HUES6 (cell line): ENCODE results near the gene PACS2.
"Not testable (repeated sequence)": the region's sequence is repeated elsewhere in the genome, so short reads cannot be mapped to it uniquely, and the experiment has no call there.

Source experiments
- H3K27ac ChIP-seq: 2 replicates; pipeline ENCODE4 v1.7.0; 2013; ENCODE audit warnings: low read depth, mild to moderate bottlenecking, low read length, inconsistent platforms
- H3K27me3 ChIP-seq: 2 replicates; pipeline ENCODE4 v1.6.1; 2013; ENCODE audit warnings: low read length; ENCODE audit not compliant: control insufficient read depth, insufficient read depth
- H3K36me3 ChIP-seq: 2 replicates; pipeline ENCODE4 v1.6.1; 2013; ENCODE audit warnings: low read length; ENCODE audit not compliant: control insufficient read depth, insufficient read depth
- H3K4me1 ChIP-seq: 2 replicates; pipeline ENCODE4 v1.6.1; 2013; ENCODE audit warnings: low read length; ENCODE audit not compliant: control insufficient read depth, insufficient read depth
- H3K4me3 ChIP-seq: 2 replicates; pipeline ENCODE4 v1.5.1; 2013; ENCODE audit warnings: low read depth, low read length
- H3K9ac ChIP-seq: one replicate; pipeline ENCODE4 v1.6.1; 2013; ENCODE audit warnings: mild to moderate bottlenecking, low read length
- H3K9me3 ChIP-seq: 2 replicates; pipeline ENCODE4 v1.6.1; 2013; ENCODE audit warnings: low read depth, low read length; ENCODE audit not compliant: control insufficient read depth, insufficient read depth

Gene PACS2

DNA sequence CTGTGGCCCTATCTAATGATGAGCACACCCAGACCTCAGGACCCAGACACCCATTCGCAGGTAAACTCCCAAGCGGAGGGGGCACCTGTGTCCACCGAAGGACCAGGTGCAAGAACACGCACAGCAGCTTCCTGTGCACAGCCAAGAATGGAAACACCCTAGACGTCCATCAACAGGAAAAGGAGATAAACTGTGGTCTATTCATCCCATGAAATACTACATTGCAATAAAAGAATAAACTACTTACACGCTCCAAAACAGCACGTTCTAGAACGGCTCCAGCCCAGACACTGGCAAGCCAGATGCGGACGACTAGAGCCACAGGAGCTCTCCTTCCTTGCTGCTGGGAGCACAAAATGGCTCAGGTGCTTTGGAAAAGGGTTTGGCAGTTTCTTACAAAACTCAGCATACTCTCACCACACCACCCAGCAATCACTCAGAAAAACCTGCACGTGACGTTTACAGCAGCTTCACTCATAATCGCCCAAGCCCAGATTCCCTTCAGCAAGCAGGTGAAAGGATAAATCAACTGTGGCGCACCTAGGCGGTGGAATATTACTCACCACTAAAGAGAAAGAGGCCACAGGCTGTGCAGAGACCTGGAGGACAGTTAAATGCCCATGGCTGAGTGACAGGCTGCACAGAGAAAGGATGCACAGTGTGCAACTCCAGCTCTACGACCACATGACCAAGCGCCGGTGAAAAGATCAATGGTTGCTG lies 34.7 kb upstream of the PACS2 start:
- Histone ChIP-seq H3K4me3 (no peak overlapping the region), H3K4me1 (peaks cover 12% of the 10 kb centered on the region), H3K36me3 (peaks cover 5% of the 10 kb centered on the region; the same call in 1 of the 2 replicates), H3K27me3 (no peaks in the 10 kb centered on the region), H3K9me3 (no peaks in the 10 kb centered on the region), H3K27ac (no peak overlapping the region), H3K9ac (no peak overlapping the region)

DNA sequence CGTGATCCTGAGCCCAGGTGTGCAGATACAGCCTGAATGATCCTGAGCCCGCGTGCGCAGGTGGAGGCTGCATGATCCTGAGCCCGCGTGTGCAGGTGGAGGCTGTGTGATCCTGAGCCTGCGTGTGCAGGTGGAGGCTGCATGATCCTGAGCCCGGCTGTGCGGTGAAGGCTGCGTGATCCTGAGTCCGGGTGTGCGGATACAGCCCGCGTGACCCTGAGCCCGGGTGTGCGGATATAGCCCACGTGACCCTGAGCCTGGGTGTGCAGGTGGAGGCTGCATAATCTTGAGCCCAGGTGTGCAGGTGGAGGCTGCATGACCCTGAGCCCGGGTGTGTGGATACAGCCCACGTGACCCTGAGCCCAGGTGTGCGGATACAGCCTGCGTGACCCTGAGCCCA lies 34.0 kb upstream of the PACS2 start:
- H3K36me3 ChIP-seq = peaks cover 5% of the 10 kb centered on the region; the same call in 1 of the 2 replicates
- no peaks in the 10 kb centered on the region for H3K27me3 ChIP-seq
- peaks cover 12% of the 10 kb centered on the region for H3K4me1 ChIP-seq
- no peak overlapping the region for H3K27ac ChIP-seq
- H3K4me3 ChIP-seq = no peak overlapping the region
- H3K9ac ChIP-seq = no peak overlapping the region
- no peaks in the 10 kb centered on the region for H3K9me3 ChIP-seq

DNA sequence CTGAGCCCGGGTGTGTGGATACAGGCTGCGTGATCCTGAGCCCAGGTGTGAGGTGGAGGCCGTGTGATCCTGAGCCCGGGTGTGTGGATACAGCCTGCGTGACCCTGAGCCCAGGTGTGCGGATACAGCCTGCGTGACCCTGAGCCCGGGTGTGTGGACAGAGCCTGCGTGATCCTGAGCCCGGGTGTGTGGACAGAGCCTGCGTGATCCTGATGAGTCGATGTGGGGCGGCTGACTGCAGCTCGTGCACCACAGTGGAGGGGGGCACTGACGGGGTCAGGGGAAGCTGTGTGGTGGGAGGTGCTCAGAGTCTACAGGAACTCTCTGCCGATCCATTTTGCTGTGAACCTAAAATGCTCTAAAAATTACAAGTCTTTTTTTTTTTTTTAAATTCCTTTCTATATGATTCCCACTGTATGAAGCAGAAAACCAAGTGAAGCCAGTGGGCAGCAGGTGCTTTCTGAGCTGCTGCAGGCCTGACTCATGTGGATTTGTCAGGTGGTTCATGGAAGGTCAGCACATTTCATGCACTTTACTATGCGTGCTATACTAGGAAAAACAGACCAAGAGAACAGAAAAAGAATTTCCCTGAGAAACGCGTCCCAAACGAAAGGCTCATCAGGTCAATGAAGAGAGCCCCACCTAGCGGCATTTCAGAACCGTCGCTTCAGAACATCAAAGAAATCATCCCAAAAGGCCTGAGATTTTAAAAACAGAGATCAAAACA lies 33.0 kb upstream of the PACS2 start:
- Histone ChIP-seq H3K9ac (no peak overlapping the region), H3K4me3 (no peak overlapping the region), H3K9me3 (no peaks in the 10 kb centered on the region), H3K36me3 (peaks cover 5% of the 10 kb centered on the region; the same call in 1 of the 2 replicates), H3K4me1 (peaks cover 12% of the 10 kb centered on the region), H3K27ac (no peak overlapping the region), H3K27me3 (no peaks in the 10 kb centered on the region)

DNA sequence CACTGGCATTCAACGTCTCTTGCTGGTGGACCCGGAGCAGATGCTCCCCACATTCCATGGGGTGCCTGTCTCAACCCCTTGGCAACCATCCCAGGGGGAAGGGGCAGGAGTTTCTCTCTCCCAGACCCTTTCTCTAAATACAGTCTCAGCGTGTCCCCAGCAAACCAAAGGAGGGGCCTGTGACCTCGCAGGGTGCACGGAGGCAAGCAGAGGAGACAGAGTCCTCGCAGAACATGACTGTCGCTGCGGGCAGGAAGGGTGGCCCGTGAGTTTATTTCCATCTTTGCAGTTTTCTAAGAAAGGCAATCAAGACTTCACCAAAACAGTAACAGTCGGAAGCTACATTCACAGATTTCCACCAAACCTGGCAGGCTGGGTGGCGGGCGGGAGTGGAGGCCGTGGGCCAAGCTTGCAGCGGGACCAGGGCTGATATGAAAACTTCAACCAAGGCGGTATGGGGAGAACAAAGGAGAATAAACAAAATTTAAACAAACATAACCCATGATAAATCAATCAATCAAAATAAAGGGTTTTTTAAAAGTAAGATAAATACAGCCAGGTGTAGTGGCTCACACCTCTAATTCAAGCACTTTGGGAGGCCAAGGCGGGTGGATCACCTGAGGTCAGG lies 32.3 kb upstream of the PACS2 start:
- Histone ChIP-seq H3K9ac (no peak overlapping the region), H3K27me3 (no peaks in the 10 kb centered on the region), H3K9me3 (no peaks in the 10 kb centered on the region), H3K4me3 (no peak overlapping the region), H3K4me1 (peaks cover 12% of the 10 kb centered on the region), H3K36me3 (peaks cover 5% of the 10 kb centered on the region; the same call in 1 of the 2 replicates), H3K27ac (no peak overlapping the region)

DNA sequence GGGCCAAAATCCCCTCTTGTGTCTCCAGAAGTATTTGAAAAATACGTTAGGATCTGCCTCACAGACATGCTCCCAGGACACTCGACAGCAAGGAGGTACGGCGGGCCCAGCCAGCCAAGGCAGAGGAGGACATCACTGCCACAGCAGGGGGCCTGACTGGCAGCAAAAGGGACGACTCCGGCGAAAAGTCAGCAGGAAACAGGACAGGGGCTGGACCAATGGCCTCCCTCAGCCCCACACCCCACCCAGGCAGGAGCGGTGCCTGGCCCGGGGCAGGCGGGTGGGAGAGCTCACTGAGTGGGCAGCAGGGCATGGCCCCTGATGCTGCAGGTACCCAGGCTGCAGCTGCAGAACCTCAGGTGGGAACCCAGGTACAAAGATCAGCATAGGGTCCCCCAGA lies 31.5 kb upstream of the PACS2 start:
- Histone ChIP-seq H3K27ac (no peak overlapping the region), H3K4me3 (no peak overlapping the region), H3K9ac (no peak overlapping the region), H3K9me3 (no peaks in the 10 kb centered on the region), H3K4me1 (peaks cover 12% of the 10 kb centered on the region), H3K36me3 (peaks cover 5% of the 10 kb centered on the region; the same call in 1 of the 2 replicates), H3K27me3 (no peaks in the 10 kb centered on the region)

DNA sequence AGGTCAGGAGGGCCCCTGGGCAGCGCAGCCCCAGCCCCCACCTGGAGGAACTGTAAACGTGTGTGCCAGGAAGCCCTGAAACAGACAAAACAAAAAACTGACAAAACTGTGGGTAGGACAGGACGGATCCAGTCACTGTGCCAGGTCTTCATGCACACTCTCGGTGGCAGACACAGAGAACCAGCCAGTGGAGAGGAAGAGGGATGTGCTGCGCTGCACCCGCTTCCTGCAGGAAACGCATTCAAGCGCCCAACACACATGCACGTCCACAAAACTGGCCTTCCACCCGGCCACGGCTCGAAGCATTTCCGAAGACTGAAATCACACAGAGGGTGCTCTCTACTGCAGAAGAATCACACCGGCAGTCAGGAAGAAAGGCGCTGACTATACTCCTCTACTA lies 30.6 kb upstream of the PACS2 start:
- Histone ChIP-seq H3K9ac (no peak overlapping the region), H3K36me3 (peaks cover 5% of the 10 kb centered on the region; the same call in 1 of the 2 replicates), H3K9me3 (no peaks in the 10 kb centered on the region), H3K27me3 (no peaks in the 10 kb centered on the region), H3K4me3 (no peak overlapping the region), H3K4me1 (peaks cover 12% of the 10 kb centered on the region), H3K27ac (no peak overlapping the region)

DNA sequence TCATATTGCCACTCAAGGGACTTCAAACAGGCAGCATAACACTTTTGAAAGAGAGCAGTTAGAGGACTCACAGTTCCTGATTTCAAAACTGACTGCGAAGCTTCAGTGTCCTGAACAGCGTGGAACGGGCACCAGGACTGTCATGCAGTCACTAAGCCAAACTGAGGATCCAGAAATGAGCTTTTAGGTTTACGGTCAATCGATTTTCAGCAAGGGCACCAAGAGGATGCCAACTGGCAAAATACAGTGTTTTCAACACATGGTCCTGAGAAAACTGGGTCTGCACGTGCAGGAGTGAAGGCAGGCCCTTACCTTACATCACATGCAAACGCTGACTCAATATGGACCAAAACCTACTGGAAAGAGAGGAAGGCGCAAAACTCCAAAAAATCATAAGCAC lies 29.4 kb upstream of the PACS2 start:
- Histone ChIP-seq H3K9ac (no peak overlapping the region), H3K36me3 (peaks cover 5% of the 10 kb centered on the region; the same call in 1 of the 2 replicates), H3K27me3 (no peaks in the 10 kb centered on the region), H3K9me3 (no peaks in the 10 kb centered on the region), H3K27ac (no peak overlapping the region), H3K4me1 (peaks cover 12% of the 10 kb centered on the region), H3K4me3 (no peak overlapping the region)

DNA sequence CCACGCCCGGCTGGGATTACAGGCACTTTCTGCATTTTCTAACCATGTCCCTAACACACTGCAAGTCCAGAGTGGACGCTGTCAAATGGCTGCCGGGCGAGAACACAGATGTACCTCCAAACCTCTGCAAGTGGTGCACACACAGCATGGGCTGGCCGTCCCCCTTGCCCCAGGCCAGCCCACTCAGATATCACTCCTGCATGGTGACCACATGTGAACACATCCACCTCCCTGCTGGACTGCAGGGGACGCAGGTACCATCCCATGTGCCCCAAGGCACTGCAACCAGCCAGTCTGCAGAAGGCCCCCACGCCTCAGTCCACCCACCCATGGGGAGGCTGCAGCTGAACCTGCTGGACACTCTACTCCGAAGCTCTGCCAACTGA lies 27.8 kb upstream of the PACS2 start:
- H3K4me3 ChIP-seq = no peak overlapping the region
- no peak overlapping the region for H3K27ac ChIP-seq
- no peaks in the 10 kb centered on the region for H3K36me3 ChIP-seq
- peaks cover 12% of the 10 kb centered on the region for H3K4me1 ChIP-seq
- H3K9ac ChIP-seq = no peak overlapping the region
- H3K9me3 ChIP-seq = no peaks in the 10 kb centered on the region
- H3K27me3 ChIP-seq = no peaks in the 10 kb centered on the region

DNA sequence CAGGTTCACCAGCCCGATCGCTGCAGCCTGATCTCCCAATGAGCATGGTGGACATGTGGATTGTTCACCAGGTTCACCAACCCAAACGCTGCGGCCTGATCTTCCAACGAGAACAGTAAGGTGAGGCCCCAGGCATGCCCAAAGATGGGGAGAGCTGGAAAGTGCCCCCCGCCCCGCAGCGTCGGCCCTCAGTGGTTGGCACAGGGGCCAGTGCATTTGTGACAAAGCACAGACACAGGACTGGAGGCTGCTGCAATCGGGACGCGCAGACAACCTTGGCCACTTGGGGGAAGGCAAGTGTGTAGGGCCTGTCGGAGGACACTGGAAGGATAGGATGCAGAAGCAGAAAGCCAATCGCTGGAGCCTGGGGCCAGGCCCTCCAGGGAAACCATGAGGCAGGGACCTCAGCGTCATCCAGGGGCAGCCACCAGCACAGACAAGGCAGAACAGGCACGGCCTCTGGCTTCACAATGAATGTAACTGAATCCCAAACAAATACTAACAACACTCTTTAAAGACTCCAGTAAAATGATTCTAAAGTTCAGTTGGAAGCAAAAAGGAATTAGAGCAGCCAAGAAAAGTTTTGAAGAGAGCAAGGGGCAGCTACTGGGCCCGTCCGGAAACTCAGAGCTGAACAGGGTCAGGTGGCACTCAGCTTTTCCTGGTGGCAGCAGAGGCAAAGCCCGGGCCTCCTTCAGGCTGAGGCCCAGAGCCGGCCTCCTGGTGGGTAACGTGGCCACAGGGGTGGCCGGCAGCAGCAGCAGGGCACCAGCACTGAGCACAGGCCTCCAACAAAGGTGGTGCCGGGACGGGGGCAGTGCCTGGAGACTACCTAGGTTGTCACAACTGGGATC lies 27.1 kb upstream of the PACS2 start:
- H3K9me3 ChIP-seq = no peaks in the 10 kb centered on the region
- no peaks in the 10 kb centered on the region for H3K27me3 ChIP-seq
- no peak overlapping the region for H3K27ac ChIP-seq

DNA sequence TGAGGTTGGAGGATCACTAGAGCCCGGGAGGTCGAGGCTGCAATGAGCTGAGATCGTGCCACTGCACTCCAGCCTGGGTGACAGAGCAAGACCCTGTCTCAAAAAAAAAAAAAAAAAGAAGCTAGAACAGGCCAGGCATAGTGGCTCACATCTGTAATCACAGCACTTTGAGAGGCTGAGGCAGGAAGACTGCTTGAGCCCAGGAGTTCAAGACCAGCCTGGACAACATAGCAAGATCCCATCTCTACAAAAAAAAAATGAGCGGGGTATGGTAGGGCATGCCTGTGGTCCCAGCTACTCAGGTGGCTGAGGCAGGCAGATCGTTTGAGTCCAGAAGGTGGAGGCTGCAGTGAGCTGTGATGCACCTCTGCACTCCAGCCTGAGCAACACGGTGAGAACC lies 25.6 kb upstream of the PACS2 start:
- not testable (repeated sequence) for H3K27me3 ChIP-seq, H3K27ac ChIP-seq, H3K4me1 ChIP-seq, H3K9me3 ChIP-seq, H3K36me3 ChIP-seq, H3K4me3 ChIP-seq, H3K9ac ChIP-seq

More for the DNA sequence above, 27.1 kb upstream of the PACS2 start:
- Histone ChIP-seq H3K9ac (no peak overlapping the region), H3K4me1 (peaks cover 7% of the 10 kb centered on the region), H3K36me3 (no peaks in the 10 kb centered on the region), H3K4me3 (no peak overlapping the region)
